ENCODE data around the gene INHA.
A peak's percentile ranks its signal among the peaks of the same experiment; 100 is the strongest.

Gene INHA

DNA sequence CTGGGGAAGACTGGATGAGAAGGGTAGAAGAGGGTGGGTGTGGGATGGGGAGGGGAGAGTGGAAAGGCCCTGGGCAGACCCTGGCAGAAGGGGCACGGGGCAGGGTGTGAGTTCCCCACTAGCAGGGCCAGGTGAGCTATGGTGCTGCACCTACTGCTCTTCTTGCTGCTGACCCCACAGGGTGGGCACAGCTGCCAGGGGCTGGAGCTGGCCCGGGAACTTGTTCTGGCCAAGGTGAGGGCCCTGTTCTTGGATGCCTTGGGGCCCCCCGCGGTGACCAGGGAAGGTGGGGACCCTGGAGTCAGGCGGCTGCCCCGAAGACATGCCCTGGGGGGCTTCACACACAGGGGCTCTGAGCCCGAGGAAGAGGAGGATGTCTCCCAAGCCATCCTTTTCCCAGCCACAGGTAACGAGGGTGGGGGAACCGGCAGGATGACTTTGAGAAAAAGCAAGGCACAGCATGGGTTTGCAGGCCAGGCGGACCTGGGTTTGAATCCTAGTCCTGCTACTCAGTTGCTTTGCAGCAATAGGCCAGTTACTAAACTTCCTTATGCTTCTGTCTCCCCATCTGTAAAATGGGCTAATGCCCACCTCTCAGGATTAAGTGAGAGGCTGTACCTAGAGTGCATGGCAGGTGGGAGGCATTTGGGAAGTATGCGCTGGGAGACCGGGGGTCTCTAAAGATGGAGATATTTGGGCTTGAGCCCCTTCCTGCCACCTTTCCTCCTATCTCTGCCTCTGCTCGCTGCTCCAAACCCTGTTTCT is at the start of gene INHA:
Gene INHA (plus strand): TSS at position 74 of the 765 bp plus-strand sequence. CDS start 65 bp downstream, at position 139.
- DNase-seq (ENCODE audit: low spot score), result peak; percentile 3

DNA sequence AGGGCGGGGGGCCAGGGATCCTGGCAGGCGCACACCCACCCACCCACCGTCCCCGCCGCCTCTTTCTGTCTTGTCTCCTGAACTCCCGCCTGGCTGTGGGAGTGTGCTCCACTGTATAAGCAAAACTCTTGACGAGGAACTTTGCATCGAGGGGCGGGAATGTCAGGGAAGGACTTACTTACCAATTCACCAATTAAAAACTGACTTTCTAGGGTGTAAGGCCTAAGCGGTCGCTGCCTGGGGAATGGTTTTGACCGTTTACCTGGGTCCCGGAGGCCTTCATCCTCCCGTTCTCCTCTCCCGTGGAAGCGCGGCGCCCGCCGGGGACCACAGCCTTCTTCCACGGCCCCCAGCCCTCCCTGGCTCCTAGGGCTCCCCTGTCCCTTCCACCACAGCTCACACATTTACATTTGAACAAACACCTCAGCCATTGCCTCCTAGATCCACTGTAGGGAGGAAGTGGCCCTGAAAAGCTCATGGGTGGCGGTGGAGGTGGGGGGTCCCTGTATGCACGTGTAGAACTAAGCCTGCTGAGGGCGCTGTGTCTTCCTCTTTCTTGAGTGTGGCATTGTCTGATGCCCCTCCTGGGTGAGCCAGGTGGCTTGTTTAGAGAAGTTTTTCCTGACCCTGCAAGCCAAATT is 49.0 kb upstream of the INHA start:
- DNase-seq (ENCODE audit: low spot score), result no peak

- no peak for DNase-seq (ENCODE audit: low spot score)
Measured at GRCh38 chr2:219524817-219525216, 47.3 kb upstream of the INHA start.

GRCh38 chr2:219525533-219526232 is 46.4 kb upstream of the INHA start:
- no peak for DNase-seq (ENCODE audit: low spot score)

DNA sequence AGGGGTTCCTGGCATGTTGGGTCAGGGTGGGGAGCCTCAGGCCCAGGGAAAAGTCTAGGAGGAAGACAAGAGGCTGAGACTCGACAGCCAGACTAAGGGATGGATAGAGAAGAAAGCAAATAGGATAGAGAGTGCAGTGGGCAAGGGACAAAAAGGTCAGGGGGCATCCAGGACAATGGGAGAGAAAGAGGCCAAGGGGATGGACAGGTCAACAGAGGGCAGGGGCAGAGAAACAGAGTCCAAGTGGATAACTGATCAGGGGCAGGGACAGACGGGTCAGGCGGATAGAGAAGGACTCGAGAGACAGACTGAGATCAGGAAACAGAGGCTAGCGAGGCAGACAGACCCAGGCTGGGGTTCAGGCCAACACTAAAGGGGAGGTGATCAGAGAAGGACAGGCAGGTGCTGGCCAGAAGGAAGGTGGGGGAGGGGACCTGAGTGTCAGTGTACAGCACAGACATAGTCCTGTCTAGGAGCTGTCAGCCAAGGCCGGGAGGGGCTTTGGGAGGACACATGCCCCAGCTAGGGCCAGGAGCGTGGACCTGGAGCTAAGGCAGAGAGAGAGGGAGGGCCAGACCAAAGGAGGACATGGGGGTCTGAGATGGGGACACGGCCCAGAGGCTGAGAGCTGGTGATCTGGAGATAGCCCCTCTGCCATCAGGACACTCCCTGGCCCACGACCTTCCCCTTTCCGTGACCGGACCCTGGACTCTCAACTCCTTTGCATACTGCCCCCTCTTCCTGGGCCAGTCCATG is 45.6 kb upstream of the INHA start:
- no peak for DNase-seq (ENCODE audit: low spot score)

GRCh38 chr2:219527076-219527394 is 45.1 kb upstream of the INHA start:
- DNase-seq (ENCODE audit: low spot score), result no peak

- DNase-seq (ENCODE audit: low spot score), result no peak
Measured at GRCh38 chr2:219527472-219527871, 44.6 kb upstream of the INHA start.

GRCh38 chr2:219530048-219530963 is 41.8 kb upstream of the INHA start:
- peak; percentile 98 for DNase-seq (ENCODE audit: low spot score)

DNA sequence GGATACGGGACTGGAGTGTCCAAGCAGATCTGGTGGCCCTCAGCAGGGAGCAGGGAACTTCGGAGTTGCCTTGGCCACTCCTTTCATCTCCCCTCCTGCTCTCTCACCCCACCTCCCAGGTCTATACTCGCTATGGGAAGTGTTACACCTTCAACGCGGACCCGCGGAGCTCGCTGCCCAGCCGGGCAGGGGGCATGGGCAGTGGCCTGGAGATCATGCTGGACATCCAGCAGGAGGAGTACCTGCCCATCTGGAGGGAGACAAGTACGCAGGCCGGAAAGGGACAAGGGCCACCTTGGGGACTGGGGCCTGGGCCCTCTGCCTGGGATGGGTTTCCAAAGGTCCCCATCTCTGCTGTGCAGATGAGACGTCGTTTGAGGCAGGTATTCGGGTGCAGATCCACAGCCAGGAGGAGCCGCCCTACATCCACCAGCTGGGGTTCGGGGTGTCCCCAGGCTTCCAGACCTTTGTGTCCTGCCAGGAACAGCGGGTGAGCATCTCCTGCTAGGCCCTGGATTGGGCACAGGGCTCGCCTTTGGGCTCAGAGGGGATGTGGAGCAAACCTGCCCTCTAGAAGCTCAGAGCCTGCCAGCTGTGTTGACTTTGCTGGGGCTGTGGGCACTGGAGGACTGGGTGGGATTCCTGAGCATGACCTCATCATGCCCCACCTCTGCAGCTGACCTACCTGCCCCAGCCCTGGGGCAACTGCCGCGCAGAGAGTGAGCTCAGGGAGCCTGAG is 40.3 kb upstream of the INHA start:
- DNase-seq (ENCODE audit: low spot score), result no peak

DNA sequence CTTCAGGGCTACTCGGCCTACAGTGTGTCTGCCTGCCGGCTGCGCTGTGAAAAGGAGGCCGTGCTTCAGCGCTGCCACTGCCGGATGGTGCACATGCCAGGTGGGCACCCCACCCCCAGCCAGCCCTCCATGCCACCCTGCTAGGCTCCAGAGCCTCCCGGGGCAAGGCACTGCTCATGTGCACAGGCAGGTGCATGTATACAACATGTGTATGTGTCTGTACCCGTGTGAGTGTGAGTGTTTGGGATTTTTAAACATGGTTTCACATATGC is 39.8 kb upstream of the INHA start:
- DNase-seq (ENCODE audit: low spot score), result no peak

GRCh38 chr2:219533930-219534661 is 38.0 kb upstream of the INHA start:
- no peak for DNase-seq (ENCODE audit: low spot score)

- no peak for DNase-seq (ENCODE audit: low spot score)
Measured at GRCh38 chr2:219536425-219536824, 35.7 kb upstream of the INHA start.

- DNase-seq (ENCODE audit: low spot score), result no peak
Measured at GRCh38 chr2:219536967-219537366, 35.1 kb upstream of the INHA start.

DNA sequence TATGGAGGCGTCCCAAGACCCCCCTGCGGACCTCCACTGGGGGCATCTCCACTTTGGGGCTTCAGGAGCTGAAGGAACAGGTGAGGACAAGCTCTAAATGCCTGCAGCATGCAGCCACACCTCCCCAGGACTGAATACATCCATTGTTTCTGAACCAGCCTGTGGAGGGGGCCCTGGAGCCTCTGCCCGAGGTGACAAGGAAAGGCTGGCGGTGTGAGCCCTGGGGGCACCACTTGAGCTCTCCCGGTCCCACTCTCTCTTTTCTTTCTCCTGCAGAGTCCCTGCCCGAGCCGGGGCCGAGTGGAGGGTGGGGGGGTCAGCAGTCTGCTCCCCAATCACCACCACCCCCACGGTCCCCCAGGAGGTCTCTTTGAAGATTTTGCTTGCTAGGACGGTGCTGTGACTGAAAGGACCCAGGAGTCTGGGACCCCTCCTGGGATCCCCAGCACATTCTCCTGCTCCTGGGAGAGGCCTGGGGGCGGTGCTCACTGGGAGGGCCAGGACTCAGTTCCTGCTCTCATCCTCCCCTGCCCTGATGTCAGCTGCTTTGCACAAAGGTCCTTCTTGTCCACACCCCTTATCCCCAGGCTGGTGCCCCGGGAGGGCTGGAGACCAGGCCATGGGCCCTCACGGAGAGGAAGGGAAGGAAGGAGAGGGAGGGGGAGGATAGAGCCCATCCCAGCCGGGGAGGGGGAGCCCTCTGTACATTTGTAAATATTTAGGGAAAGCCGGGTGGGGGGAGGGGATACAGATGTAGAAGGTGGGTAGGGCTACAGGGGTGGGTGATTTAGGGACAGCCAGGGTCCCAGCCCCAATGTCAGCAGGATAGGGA is 34.2 kb upstream of the INHA start:
- DNase-seq (ENCODE audit: low spot score), result no peak

DNA sequence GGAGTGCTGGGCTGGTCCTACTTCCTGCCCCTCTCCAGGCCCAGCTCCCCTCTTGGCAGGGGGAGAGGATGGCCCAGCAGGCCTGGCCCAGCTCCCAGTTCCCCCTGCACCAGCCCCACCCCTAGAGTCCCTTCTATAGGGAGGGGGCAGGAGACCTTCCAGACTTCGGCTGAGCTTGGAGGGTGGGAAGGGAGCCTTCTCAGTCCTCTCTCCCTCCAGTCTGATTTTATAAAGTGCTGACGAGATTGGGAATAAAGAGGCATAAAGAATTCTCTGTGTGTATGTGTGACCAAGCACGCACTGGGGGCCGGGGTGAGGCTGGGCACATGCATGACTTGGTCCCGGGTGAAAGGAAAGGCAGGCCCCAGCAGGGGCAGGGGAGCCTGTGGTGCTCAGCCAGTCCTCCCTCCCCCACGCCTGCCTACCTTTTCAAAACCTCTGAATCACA is 33.6 kb upstream of the INHA start:
- no peak for DNase-seq (ENCODE audit: low spot score)

DNA sequence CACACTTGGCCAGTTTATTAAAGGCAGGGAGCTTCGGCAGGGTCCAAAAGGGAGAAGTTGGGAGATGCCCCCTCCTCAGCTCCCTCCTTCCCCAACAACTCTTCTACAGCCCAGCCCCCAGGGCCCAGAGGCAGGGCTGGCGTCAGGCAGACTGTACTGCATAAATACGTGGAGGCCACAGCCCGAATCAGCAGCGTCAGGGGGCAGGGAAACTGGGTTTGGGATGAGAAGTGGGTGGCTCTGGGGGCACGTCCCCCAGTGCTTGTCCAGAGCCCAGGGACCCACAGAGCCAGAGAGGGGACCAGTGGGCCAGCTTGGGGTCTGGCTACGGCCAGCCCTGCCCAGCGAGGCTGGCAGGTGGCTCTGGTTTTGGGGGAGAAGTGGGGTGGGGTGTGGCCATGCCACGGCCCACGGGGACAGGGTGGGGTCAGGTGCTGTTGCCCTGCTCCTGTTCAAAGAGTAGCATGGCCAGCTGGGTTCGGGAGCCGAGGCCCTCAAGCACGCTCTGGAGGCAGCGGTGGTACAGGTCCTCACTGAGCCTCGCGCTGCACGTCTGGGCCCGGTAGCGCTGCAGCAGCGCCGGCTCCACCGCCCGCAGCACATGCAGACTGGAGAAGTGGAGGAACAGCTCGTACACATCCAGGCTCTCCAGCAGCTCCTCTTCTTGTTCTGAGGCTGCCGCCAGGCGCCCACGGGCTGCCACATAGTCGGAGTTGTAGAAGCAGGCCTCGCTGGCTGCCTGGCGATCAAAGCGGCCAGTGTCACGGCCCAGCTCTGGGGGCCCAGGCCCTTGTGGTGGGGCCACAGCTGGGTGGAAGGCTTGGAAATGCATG is 32.9 kb upstream of the INHA start:
- DNase-seq (ENCODE audit: low spot score), result no peak

GRCh38 chr2:219539926-219540678 is 32.0 kb upstream of the INHA start:
- DNase-seq (ENCODE audit: low spot score), result no peak

All from HuH-7 (cell line).